IMR-90 (cell line): ENCODE data around the gene PARD3. TPM values are rescaled to one million over a fixed set of nuclear protein-coding genes. Genes with fewer than 3 reads are reported as not detected.

Experiments used
- ATAC-seq: fragments of 200-7000 bp; cut with Tn5 transposase; 2 replicates; pipeline ENCODE4 v1.9.1; 2020; ENCODE audit warnings: low read depth, mild to moderate bottlenecking, moderate library complexity
- BruUV-seq: library from RNA; stranded (reverse); fragments of 400-500 nt; replicated peaks from 2 replicates; lab custom pipeline; 2021; lab: Mats Ljungman, UMichigan
- CTCF ChIA-PET: fragments of 300-600 bp; formaldehyde crosslinking; extraction: SDS; loops from one replicate; lab custom pipeline; 2021; ENCODE audit warnings: antibody characterized with exemption; lab: Yijun Ruan, JAX
- POLR2A ChIA-PET: fragments of 300-600 bp; sonication (Branson Sonifier 250); formaldehyde crosslinking; loops from one replicate; lab custom pipeline; 2022; ENCODE audit warnings: antibody characterized with exemption; ENCODE audit not compliant: unreplicated experiment; lab: Charles Lee
- DNase-seq: peaks from one replicate; pipeline ENCODE4 v3.0.0; 2013
- H2AFZ ChIP-seq: replicated peaks from 2 replicates; pipeline ENCODE3; 2013; ENCODE audit warnings: low read length, mild to moderate bottlenecking; ENCODE audit not compliant: poor library complexity
- H2AK5ac ChIP-seq: 2 replicates; pipeline ENCODE4 v1.6.1; 2013; ENCODE audit warnings: low read depth, low read length, inconsistent platforms
- H2AK9ac ChIP-seq: replicated peaks from 2 replicates; pipeline ENCODE3; 2013; ENCODE audit warnings: mild to moderate bottlenecking, low read depth, low read length, moderate library complexity; ENCODE audit not compliant: poor library complexity
- H2BK120ac ChIP-seq: 2 replicates; pipeline ENCODE4 v1.6.1; 2013; ENCODE audit warnings: low read depth, low read length, inconsistent platforms
- H2BK15ac ChIP-seq: 3 replicates; pipeline ENCODE4 v1.6.1; 2013; ENCODE audit warnings: low read depth, low read length, inconsistent platforms
- H2BK20ac ChIP-seq: 2 replicates; pipeline ENCODE4 v1.6.1; 2013; ENCODE audit warnings: low read depth, mild to moderate bottlenecking, inconsistent platforms, low read length, moderate library complexity
- H2BK5ac ChIP-seq: 2 replicates; pipeline ENCODE4 v1.6.1; 2013; ENCODE audit warnings: mild to moderate bottlenecking, low read depth, low read length, inconsistent platforms; ENCODE audit not compliant: poor library complexity, severe bottlenecking
- H3K14ac ChIP-seq: replicated peaks from 2 replicates; pipeline ENCODE4 v1.6.1; 2013; ENCODE audit warnings: low read depth, low read length, inconsistent platforms
- H3K18ac ChIP-seq: 2 replicates; pipeline ENCODE4 v1.6.1; 2013; ENCODE audit warnings: low read depth, low read length, control low read depth
- H3K23ac ChIP-seq: 2 replicates; pipeline ENCODE4 v1.6.1; 2013; ENCODE audit warnings: low read depth, low read length, inconsistent platforms
- H3K27ac ChIP-seq: 2 replicates; pipeline ENCODE4 v1.5.1; 2013; ENCODE audit warnings: mild to moderate bottlenecking, control low read depth, low read length; ENCODE audit not compliant: insufficient read depth
- H3K27me3 ChIP-seq: 2 replicates; pipeline ENCODE4 v1.6.1; 2013; ENCODE audit warnings: low read length; ENCODE audit not compliant: control insufficient read depth, insufficient read depth
- H3K36me3 ChIP-seq: 2 replicates; pipeline ENCODE4 v1.6.1; 2013; ENCODE audit warnings: low read length, mixed read lengths; ENCODE audit not compliant: control insufficient read depth, insufficient read depth
- H3K4ac ChIP-seq: 2 replicates; pipeline ENCODE4 v1.6.1; 2013; ENCODE audit warnings: low read depth, low read length, inconsistent platforms
- H3K4me1 ChIP-seq: 2 replicates; pipeline ENCODE4 v1.6.1; 2013; ENCODE audit warnings: low read length, mixed read lengths; ENCODE audit not compliant: control insufficient read depth, insufficient read depth
- H3K4me2 ChIP-seq: 2 replicates; pipeline ENCODE4 v1.6.1; 2013; ENCODE audit warnings: low read depth, mild to moderate bottlenecking, control low read depth, low read length, moderate library complexity
- H3K4me3 ChIP-seq: 2 replicates; pipeline ENCODE4 v1.5.1; 2013; ENCODE audit warnings: low read depth, mild to moderate bottlenecking, control low read depth, low read length, moderate library complexity; ENCODE audit not compliant: insufficient read depth
- H3K56ac ChIP-seq: 2 replicates; pipeline ENCODE4 v1.6.1; 2013; ENCODE audit warnings: low read length, inconsistent platforms; ENCODE audit not compliant: insufficient read depth; ENCODE audit errors: extremely low read depth
- H3K79me1 ChIP-seq, 2 experiments: 2 replicates each; pipeline ENCODE4 v1.6.1; 2013; ENCODE audit warnings: low read length in 2 of 2, inconsistent platforms in 1 of 2, low read depth in 1 of 2
- H3K9ac ChIP-seq: 2 replicates; pipeline ENCODE4 v1.6.1; 2013; ENCODE audit warnings: low read depth, low read length, control low read depth
- H3K9me1 ChIP-seq: 2 replicates; pipeline ENCODE4 v1.6.1; 2013; ENCODE audit warnings: low read length, inconsistent platforms; ENCODE audit not compliant: insufficient read depth
- H3K9me3 ChIP-seq: 2 replicates; pipeline ENCODE4 v1.6.1; 2013; ENCODE audit warnings: low read length; ENCODE audit not compliant: control insufficient read depth, insufficient read depth
- H4K20me1 ChIP-seq: 2 replicates; pipeline ENCODE4 v1.6.1; 2013; ENCODE audit warnings: low read length, inconsistent platforms; ENCODE audit not compliant: insufficient read depth
- H4K5ac ChIP-seq: 2 replicates; pipeline ENCODE4 v1.6.1; 2013; ENCODE audit warnings: mild to moderate bottlenecking, low read depth, low read length, control low read depth
- H4K8ac ChIP-seq, 2 experiments: 2 replicates each; pipeline ENCODE4 v1.6.1; 2013; ENCODE audit warnings: low read depth in 2 of 2, low read length in 2 of 2, control low read depth in 1 of 2, inconsistent platforms in 1 of 2
- H4K91ac ChIP-seq: 2 replicates; pipeline ENCODE4 v1.6.1; 2013; ENCODE audit warnings: low read depth, low read length, inconsistent platforms; ENCODE audit not compliant: insufficient read depth
- BHLHE40 ChIP-seq: fragments of 150-350 bp; IDR thresholded peaks from 2 replicates; pipeline ENCODE4 v1.6.1; 2016; ENCODE audit warnings: mild to moderate bottlenecking, low read depth, low read length
- CEBPB ChIP-seq: IDR thresholded peaks from 2 replicates; pipeline ENCODE4 v1.6.1; 2012; ENCODE audit warnings: low read depth, low read length, improper control_type of control experiment
- MAFK ChIP-seq: IDR thresholded peaks from 2 replicates; pipeline ENCODE4 v1.6.1; 2012; ENCODE audit warnings: low read depth, low read length, improper control_type of control experiment
- RAD21 ChIP-seq: IDR thresholded peaks from 2 replicates; pipeline ENCODE4 v1.6.1; 2012; ENCODE audit warnings: low read length, improper control_type of control experiment
- SMC3 ChIP-seq: fragments of 150-350 bp; IDR thresholded peaks from 2 replicates; pipeline ENCODE4 v1.6.1; 2016; ENCODE audit warnings: low read depth, mild to moderate bottlenecking, antibody characterized with exemption, low read length, moderate library complexity
- WGBS, 2 experiments: methylation state at CpG; one replicate each; pipeline versions ENCODE4 v1.1.5 to v1.1.7; 2013; ENCODE audit warnings: missing lambda C conversion rate in 2 of 2; ENCODE audit not compliant: insufficient read length in 1 of 2; ENCODE audit errors: extremely low coverage in 2 of 2; 5-methylcytosine and 5-hydroxymethylcytosine counted together
- dilution Hi-C: fragments of 300-500 bp; cut with HindIII; formaldehyde crosslinking; loops from one replicate; pipeline ENCODE4 v1.14.3; 2018; ENCODE audit warnings: low sequenced_read_pairs; ENCODE audit not compliant: unreplicated experiment
- in situ Hi-C: fragments of 300-500 bp; cut with MboI; formaldehyde crosslinking; loops from 3 replicates; pipeline ENCODE4 v1.14.3; 2019; ENCODE audit warnings: low sequenced_read_pairs, inconsistent platforms, mixed read lengths
- intact Hi-C: fragments of 100-400 bp; cut with micrococcal nuclease; formaldehyde crosslinking; loops from 2 replicates; pipeline ENCODE4 v1.10.0; 2022
- polyA plus RNA-seq, 3 experiments: library from polyadenylated mRNA; depleted of rRNA; stranded (reverse); fragments of >200 nt; gene quantifications; 2 replicates each; pipeline ENCODE4 v1.2.3, GENCODE V29; 2012; ENCODE audit warnings: low replicate concordance in 1 of 3
- total RNA-seq: library from RNA; depleted of rRNA; stranded (reverse); fragments of >200 nt; gene quantifications from 2 replicates; pipeline ENCODE4 v1.2.3, GENCODE V29; 2012
- TF ChIP-seq, protein P1 (sequence below): conservative IDR thresholded peaks from 2 replicates; pipeline ENCODE4 v1.5.1; 2012; ENCODE audit warnings: mild to moderate bottlenecking, low read depth, low read length, improper control_type of control experiment
- TF ChIP-seq, protein P2 (sequence below): fragments of 150-350 bp; IDR thresholded peaks from 2 replicates; pipeline ENCODE4 v1.6.1; 2017; ENCODE audit warnings: mild to moderate bottlenecking, antibody characterized with exemption, low read length, low read depth

PARD3 gene
- total and polyA plus RNA-seq, 2 of the 4 experiments (the other 2 are of a cell fraction), result 14.6 to 37.5 TPM

DNA sequence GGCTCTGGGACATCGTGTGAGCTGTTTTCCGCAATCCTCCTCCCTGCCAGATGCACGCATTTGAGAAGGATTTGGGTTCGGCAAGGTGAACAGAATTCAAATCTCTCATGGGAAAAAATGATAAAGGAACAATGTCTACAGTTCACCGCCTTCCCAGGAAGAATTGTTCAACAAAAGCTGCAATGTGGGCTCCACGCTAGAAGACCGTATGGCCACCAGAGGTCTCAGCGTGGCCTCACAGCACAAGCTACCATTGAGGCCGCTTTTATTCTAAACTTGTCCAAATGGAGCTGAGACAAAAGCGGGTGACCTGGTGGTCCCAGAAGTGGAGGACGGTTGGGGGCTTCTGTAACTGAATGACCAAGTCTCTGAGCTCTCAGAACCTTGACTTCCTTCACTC lies 733.1 kb downstream of the PARD3 start:
- no peak overlapping the region for H3K4me3 ChIP-seq
- no peaks in the 10 kb centered on the region for H4K20me1 ChIP-seq
- H3K27ac ChIP-seq, result no peak overlapping the region
- H2AK9ac ChIP-seq, result no peak overlapping the region
- no peaks in the 10 kb centered on the region for H3K36me3 ChIP-seq
- H2BK120ac ChIP-seq, result no peak overlapping the region
- intact Hi-C loops, result no loop called here
- ChIA-PET CTCF (no interaction called here), POLR2A (no interaction called here)
- no peaks in the 10 kb centered on the region for H3K4me1 ChIP-seq
- in situ Hi-C loops, result no loop called here
- H4K91ac ChIP-seq, result no peak overlapping the region
- no peak overlapping the region for H2BK15ac ChIP-seq
- WGBS, 2 experiments, result no CpG with 5 or more reads among the region's 11 CpGs
- H4K8ac ChIP-seq, result no peak overlapping the region
- H3K23ac ChIP-seq, result no peak overlapping the region
- no peak overlapping the region for H3K4ac ChIP-seq
- no peak overlapping the region for H2AFZ ChIP-seq
- peaks cover 18% of the 10 kb centered on the region for H3K27me3 ChIP-seq
- dilution Hi-C loops, result no loop called here
- H3K9me3 ChIP-seq, result peaks cover 8% of the 10 kb centered on the region
- ATAC-seq, result no peak
- H3K14ac ChIP-seq, result no peak overlapping the region
- no peak overlapping the region for H4K5ac ChIP-seq
- H3K9ac ChIP-seq, result no peak overlapping the region
- no peak overlapping the region for H2BK5ac ChIP-seq
- H3K9me1 ChIP-seq, result no peaks in the 10 kb centered on the region
- H2BK20ac ChIP-seq, result no peak overlapping the region
- DNase-seq, result no peak
- no peak overlapping the region for H3K4me2 ChIP-seq
- no peak overlapping the region for H3K56ac ChIP-seq
- no peak overlapping the region for H2AK5ac ChIP-seq
- no peaks in the 10 kb centered on the region for H3K79me1 ChIP-seq
- TF ChIP-seq MAFK, result no peak
- TF ChIP-seq RAD21, result peak; percentile 12; the same call in 1 of the 2 replicates
- TF ChIP-seq, protein P1, sequence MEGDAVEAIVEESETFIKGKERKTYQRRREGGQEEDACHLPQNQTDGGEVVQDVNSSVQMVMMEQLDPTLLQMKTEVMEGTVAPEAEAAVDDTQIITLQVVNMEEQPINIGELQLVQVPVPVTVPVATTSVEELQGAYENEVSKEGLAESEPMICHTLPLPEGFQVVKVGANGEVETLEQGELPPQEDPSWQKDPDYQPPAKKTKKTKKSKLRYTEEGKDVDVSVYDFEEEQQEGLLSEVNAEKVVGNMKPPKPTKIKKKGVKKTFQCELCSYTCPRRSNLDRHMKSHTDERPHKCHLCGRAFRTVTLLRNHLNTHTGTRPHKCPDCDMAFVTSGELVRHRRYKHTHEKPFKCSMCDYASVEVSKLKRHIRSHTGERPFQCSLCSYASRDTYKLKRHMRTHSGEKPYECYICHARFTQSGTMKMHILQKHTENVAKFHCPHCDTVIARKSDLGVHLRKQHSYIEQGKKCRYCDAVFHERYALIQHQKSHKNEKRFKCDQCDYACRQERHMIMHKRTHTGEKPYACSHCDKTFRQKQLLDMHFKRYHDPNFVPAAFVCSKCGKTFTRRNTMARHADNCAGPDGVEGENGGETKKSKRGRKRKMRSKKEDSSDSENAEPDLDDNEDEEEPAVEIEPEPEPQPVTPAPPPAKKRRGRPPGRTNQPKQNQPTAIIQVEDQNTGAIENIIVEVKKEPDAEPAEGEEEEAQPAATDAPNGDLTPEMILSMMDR, result 0 out of 2 replicates have a peak, but pooled peaks have one; percentile 9
- TF ChIP-seq SMC3, result peak; percentile 17; the same call in 1 of the 2 replicates
- no peak for TF ChIP-seq BHLHE40
- TF ChIP-seq, protein P2, sequence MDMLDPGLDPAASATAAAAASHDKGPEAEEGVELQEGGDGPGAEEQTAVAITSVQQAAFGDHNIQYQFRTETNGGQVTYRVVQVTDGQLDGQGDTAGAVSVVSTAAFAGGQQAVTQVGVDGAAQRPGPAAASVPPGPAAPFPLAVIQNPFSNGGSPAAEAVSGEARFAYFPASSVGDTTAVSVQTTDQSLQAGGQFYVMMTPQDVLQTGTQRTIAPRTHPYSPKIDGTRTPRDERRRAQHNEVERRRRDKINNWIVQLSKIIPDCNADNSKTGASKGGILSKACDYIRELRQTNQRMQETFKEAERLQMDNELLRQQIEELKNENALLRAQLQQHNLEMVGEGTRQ, result no peak
- TF ChIP-seq CEBPB, result no peak
- H3K18ac ChIP-seq, result no peak overlapping the region
- BruUV-seq, result no TSS peak
